Measurements from ENCODE around the gene REEP5.
"Not testable (repeated sequence)": the region's sequence is repeated elsewhere in the genome, so short reads cannot be mapped to it uniquely, and the experiment has no call there.

REEP5 gene

DNA sequence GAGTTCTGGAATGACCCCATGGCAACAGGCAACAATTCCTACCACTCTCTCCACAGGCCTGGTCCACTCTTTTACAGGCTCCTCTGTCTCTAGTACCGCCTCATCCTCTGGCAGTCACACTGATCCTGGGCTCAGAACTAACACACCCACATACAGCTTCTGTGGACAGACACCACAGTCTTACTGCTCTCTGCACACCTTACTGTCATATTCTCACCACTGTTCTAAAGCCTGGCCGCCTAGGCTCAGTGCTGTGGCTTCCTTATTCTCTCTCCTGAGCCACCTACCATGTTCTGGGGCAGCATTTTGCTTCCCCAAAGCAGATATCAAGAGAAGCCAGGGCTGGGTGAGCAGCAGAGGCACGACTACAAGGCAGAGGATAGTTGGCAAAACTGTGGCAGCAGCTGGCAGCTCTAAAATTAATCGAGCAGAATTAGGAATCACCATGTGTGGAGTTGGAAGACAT is 14.8 kb downstream of the REEP5 start:
- TF ChIP-seq ZFP30 (CRISPR knock-in tag; IDR thresholded peaks at IDR 0.05) (no peak), CSRNP3 (CRISPR knock-in tag; IDR thresholded peaks at IDR 0.05) (no peak), ESRRG (CRISPR knock-in tag; IDR thresholded peaks at IDR 0.05) (no peak), CSDC2 (CRISPR knock-in tag; IDR thresholded peaks at IDR 0.05) (no peak), BACH2 (CRISPR knock-in tag; IDR thresholded peaks at IDR 0.05; ENCODE audit: borderline replicate concordance) (no peak), ARNTL (CRISPR knock-in tag; IDR thresholded peaks at IDR 0.05; ENCODE audit: borderline replicate concordance, low read depth) (no peak), TCF4 (CRISPR knock-in tag; IDR thresholded peaks at IDR 0.05; ENCODE audit: borderline replicate concordance) (no peak), TOX (CRISPR knock-in tag; IDR thresholded peaks at IDR 0.05; ENCODE audit: borderline replicate concordance) (no peak), PPARA (CRISPR knock-in tag; IDR thresholded peaks at IDR 0.05; ENCODE audit: borderline replicate concordance) (no peak), GLIS3 (CRISPR knock-in tag; IDR thresholded peaks at IDR 0.05) (no peak), ISL1 (CRISPR knock-in tag; IDR thresholded peaks at IDR 0.05) (no peak), ZNF8 (CRISPR knock-in tag; IDR thresholded peaks at IDR 0.05) (no peak), ZFP3 (CRISPR knock-in tag; IDR thresholded peaks at IDR 0.05) (no peak), OSR1 (CRISPR knock-in tag; IDR thresholded peaks at IDR 0.05) (no peak), ZNF565 (CRISPR knock-in tag; conservative IDR thresholded peaks at IDR 0.05; ENCODE audit: low read depth) (no peak), SNAI2 (CRISPR knock-in tag; IDR thresholded peaks at IDR 0.05) (no peak), RARB (CRISPR knock-in tag; IDR thresholded peaks at IDR 0.05) (no peak), ZC3H10 (CRISPR knock-in tag; IDR thresholded peaks at IDR 0.05) (no peak)
- TF ChIP-seq, protein P1, sequence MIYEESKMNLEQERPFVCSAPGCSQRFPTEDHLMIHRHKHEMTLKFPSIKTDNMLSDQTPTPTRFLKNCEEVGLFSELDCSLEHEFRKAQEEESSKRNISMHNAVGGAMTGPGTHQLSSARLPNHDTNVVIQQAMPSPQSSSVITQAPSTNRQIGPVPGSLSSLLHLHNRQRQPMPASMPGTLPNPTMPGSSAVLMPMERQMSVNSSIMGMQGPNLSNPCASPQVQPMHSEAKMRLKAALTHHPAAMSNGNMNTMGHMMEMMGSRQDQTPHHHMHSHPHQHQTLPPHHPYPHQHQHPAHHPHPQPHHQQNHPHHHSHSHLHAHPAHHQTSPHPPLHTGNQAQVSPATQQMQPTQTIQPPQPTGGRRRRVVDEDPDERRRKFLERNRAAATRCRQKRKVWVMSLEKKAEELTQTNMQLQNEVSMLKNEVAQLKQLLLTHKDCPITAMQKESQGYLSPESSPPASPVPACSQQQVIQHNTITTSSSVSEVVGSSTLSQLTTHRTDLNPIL (CRISPR knock-in tag; IDR thresholded peaks at IDR 0.05; ENCODE audit: low read depth) = no peak
- TF ChIP-seq, protein P2, sequence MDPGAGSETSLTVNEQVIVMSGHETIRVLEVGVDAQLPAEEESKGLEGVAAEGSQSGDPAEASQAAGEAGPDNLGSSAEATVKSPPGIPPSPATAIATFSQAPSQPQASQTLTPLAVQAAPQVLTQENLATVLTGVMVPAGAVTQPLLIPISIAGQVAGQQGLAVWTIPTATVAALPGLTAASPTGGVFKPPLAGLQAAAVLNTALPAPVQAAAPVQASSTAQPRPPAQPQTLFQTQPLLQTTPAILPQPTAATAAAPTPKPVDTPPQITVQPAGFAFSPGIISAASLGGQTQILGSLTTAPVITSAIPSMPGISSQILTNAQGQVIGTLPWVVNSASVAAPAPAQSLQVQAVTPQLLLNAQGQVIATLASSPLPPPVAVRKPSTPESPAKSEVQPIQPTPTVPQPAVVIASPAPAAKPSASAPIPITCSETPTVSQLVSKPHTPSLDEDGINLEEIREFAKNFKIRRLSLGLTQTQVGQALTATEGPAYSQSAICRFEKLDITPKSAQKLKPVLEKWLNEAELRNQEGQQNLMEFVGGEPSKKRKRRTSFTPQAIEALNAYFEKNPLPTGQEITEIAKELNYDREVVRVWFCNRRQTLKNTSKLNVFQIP (CRISPR knock-in tag; IDR thresholded peaks at IDR 0.05; ENCODE audit: borderline replicate concordance, low read depth) = no peak
- no peak for ATAC-seq

- ATAC-seq = no peak
- TF ChIP-seq GLIS3 (CRISPR knock-in tag; IDR thresholded peaks at IDR 0.05) (no peak), SNAI2 (CRISPR knock-in tag; IDR thresholded peaks at IDR 0.05) (no peak), RARB (CRISPR knock-in tag; IDR thresholded peaks at IDR 0.05) (no peak), ZFP3 (CRISPR knock-in tag; IDR thresholded peaks at IDR 0.05) (no peak)
Measured at GRCh38 chr5:112906637-112907036, 15.4 kb downstream of the REEP5 start.

DNA sequence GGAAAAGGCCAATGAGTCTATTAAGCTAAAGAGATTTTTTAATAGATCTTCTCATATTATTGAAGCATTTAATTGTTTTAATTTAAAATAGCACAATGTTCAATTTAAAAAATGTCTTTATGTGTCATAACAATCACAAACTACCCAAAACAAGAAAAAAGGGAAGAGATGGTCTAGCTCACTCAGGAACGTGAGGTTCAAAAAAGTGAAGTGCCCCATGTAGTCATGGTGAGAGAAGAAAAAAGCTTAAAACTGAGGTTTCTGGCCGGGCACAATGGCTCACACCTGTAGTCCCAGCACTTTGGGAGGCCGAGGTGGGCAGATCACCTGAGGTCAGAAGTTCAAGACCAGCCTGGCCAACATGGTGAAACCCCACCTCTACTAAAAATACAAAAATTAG is 17.0 kb downstream of the REEP5 start:
- ATAC-seq = not testable (repeated sequence)

- no peak for TF ChIP-seq RARB (CRISPR knock-in tag; IDR thresholded peaks at IDR 0.05)
- no peak for TF ChIP-seq PPARA (CRISPR knock-in tag; IDR thresholded peaks at IDR 0.05; ENCODE audit: borderline replicate concordance)
- no peak for TF ChIP-seq ZNF565 (CRISPR knock-in tag; conservative IDR thresholded peaks at IDR 0.05; ENCODE audit: low read depth)
- no peak for TF ChIP-seq OSR1 (CRISPR knock-in tag; IDR thresholded peaks at IDR 0.05)
- no peak for TF ChIP-seq BACH2 (CRISPR knock-in tag; IDR thresholded peaks at IDR 0.05; ENCODE audit: borderline replicate concordance)
- no peak for TF ChIP-seq ISL1 (CRISPR knock-in tag; IDR thresholded peaks at IDR 0.05)
- TF ChIP-seq, protein P2 (CRISPR knock-in tag; IDR thresholded peaks at IDR 0.05; ENCODE audit: borderline replicate concordance, low read depth) = no peak
- no peak for TF ChIP-seq ESRRG (CRISPR knock-in tag; IDR thresholded peaks at IDR 0.05)
- TF ChIP-seq CSRNP3 (CRISPR knock-in tag; IDR thresholded peaks at IDR 0.05) = no peak
- no peak for TF ChIP-seq ZNF70 (CRISPR knock-in tag; IDR thresholded peaks at IDR 0.05)
- no peak for TF ChIP-seq ARNTL (CRISPR knock-in tag; IDR thresholded peaks at IDR 0.05; ENCODE audit: borderline replicate concordance, low read depth)
- TF ChIP-seq ZNF8 (CRISPR knock-in tag; IDR thresholded peaks at IDR 0.05) = no peak
- TF ChIP-seq, protein P1 (CRISPR knock-in tag; IDR thresholded peaks at IDR 0.05; ENCODE audit: low read depth) = no peak
- no peak for TF ChIP-seq SNAI2 (CRISPR knock-in tag; IDR thresholded peaks at IDR 0.05)
- no peak for TF ChIP-seq PATZ1 (CRISPR knock-in tag; IDR thresholded peaks at IDR 0.05; ENCODE audit: borderline replicate concordance)
- TF ChIP-seq TCF4 (CRISPR knock-in tag; IDR thresholded peaks at IDR 0.05; ENCODE audit: borderline replicate concordance) = no peak
- TF ChIP-seq ZFP30 (CRISPR knock-in tag; IDR thresholded peaks at IDR 0.05) = no peak
- TF ChIP-seq TOX (CRISPR knock-in tag; IDR thresholded peaks at IDR 0.05; ENCODE audit: borderline replicate concordance) = no peak
- no peak for TF ChIP-seq CSDC2 (CRISPR knock-in tag; IDR thresholded peaks at IDR 0.05)
- ATAC-seq = no peak
Measured at GRCh38 chr5:112902561-112902960, 19.5 kb downstream of the REEP5 start.

All from SK-N-SH treated with all-trans-retinoic acid at 6 μM for 48 hours (cell line).